Measurements from ENCODE around the gene PCMTD2.
"Not testable (repeated sequence)": the region's sequence is repeated elsewhere in the genome, so short reads cannot be mapped to it uniquely, and the experiment has no call there.

DNA sequence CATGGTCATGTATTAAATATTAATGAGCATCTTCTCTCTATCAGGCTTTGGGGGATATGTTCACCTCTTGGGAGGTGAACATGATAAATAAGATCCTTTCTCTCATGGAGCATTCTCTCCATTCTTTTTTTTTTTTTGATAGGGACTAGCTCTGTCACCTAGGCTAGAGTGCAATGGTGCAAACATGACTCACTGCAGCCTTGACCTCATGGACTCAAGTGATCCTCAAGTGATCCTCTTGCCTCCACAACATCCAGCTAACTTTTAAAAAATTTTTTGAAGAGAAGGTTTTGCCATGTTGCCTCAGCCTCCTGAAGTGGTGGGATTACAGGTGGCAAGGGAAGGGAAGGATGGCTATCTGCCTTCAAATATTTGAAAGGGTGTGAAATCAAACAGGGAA, 59.8 kb downstream of the PCMTD2 start:
- TF ChIP-seq, protein P1, sequence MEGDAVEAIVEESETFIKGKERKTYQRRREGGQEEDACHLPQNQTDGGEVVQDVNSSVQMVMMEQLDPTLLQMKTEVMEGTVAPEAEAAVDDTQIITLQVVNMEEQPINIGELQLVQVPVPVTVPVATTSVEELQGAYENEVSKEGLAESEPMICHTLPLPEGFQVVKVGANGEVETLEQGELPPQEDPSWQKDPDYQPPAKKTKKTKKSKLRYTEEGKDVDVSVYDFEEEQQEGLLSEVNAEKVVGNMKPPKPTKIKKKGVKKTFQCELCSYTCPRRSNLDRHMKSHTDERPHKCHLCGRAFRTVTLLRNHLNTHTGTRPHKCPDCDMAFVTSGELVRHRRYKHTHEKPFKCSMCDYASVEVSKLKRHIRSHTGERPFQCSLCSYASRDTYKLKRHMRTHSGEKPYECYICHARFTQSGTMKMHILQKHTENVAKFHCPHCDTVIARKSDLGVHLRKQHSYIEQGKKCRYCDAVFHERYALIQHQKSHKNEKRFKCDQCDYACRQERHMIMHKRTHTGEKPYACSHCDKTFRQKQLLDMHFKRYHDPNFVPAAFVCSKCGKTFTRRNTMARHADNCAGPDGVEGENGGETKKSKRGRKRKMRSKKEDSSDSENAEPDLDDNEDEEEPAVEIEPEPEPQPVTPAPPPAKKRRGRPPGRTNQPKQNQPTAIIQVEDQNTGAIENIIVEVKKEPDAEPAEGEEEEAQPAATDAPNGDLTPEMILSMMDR (IDR thresholded peaks at IDR 0.05): not testable (repeated sequence)
- TF ChIP-seq EP300 (IDR thresholded peaks at IDR 0.05): not testable (repeated sequence)

Measured in sigmoid colon (tissue), 4 donors.